HG03558 (cell line): Measurements from ENCODE around the gene MED27.

Source experiments
- ATAC-seq: cut with Tn5 transposase; IDR thresholded peaks from one replicate; pipeline ENCODE4 v1.9.1; 2021; ENCODE audit warnings: moderate number of reproducible peaks; ENCODE audit not compliant: unreplicated experiment; ENCODE audit errors: extremely low read depth

MED27 gene

DNA sequence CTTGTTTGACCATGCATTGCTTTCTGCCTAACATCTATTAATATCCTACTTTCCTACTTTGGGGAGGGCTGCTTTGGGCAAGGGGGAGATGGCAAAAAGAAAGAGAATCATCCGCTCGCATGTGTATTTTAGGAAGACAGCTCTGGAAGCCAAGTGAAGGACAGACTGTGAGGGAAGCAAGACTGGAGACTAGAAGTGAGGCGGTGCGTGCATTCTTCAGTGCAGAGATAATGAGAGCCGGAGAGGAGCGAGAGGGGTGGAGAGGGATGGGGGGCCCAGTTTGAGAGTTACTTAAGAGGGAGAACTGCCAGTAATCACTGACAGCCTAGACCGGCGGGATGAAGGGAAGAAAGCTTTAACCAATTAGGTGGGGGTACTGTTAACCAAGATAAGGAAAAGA lies 188.1 kb downstream of the MED27 start:
- ATAC-seq = no peak

GRCh38 chr9:131889437-131890251 lies 190.0 kb downstream of the MED27 start:
- ATAC-seq = no peak

DNA sequence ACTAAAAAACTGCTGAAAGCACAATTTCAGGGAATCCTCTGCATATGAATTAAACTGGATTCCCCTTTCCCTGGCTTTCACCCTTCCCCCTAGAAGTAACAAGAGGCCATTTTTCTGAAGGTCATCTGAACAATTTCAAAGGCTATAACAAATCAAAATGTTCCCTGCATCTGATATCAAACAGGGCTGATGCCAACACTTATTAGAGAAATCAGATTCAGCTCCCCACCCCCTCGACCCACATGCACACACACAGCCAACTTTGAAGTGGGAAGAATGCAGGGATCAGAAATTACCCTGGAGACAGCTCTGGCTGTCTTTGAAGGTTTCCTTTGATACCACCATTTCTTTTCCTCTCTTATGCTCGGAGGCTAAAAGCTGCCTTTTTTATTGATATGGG lies 190.7 kb downstream of the MED27 start:
- no peak for ATAC-seq

GRCh38 chr9:131887680-131888079 lies 192.0 kb downstream of the MED27 start:
- ATAC-seq = no peak

DNA sequence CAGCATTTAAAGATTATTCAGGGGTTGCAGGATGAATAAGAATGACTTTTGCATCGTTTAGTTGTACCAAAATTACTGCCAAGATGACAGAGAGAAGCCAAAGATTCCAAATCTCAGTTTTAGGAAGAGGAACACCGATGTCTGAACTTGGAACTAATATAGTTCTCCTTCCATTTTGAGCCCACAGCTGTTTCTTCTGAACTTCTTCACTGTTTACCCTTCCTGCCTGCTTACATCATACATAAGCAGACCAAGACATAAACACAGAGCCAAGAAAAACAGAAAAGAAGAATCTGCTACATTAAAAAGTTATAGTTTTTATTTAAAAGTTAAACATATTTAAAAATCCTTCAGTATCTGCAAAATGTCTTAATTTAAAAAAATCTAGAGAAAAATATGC lies 192.8 kb downstream of the MED27 start:
- no peak for ATAC-seq

DNA sequence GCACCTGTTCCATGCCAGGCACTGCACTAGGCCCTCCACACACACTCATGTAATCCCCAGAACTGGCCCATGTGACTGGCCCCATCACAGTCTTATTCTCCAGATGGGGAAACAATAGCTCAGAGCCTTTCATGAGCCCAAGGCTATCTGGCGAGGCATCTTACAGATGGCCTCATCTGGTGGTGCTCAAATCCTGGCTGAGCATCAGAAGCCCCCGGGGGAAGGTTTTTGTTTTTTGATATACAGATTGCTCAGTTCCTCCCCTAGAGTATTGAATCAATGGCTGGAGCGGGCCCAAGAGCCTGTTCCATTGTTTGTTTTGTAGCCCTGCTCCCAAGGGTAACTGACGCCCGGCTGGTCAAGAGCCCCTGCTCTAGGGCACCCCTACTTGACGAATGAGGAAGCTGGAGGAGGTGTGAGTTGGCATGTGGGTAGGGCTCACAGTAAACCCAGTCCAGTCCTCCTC lies 194.5 kb downstream of the MED27 start:
- no peak for ATAC-seq

DNA sequence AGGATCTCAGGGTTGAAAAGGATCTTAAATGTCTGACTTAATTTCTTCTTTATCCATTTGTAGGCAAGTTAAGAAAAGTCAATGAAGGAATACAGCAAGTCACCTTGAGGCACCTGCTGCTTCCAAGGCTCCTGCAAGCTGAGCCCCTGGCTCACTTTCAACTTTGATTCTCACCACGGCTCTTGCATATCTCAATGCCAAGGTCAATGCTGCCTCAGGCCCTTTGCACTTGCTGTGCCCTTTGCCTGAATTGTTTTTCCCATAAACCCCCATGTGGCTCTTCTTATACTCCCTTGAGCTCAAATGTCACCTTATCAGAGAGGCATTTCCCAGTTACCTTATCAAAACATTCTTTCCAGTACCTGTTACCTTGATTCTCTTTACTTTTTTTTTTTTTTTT lies 195.4 kb downstream of the MED27 start:
- no peak for ATAC-seq

GRCh38 chr9:131880833-131881583 lies 198.7 kb downstream of the MED27 start:
- ATAC-seq = no peak

- ATAC-seq = no peak
These were observed 199.8 kb downstream of the MED27 start for GRCh38 chr9:131879911-131880290.

DNA sequence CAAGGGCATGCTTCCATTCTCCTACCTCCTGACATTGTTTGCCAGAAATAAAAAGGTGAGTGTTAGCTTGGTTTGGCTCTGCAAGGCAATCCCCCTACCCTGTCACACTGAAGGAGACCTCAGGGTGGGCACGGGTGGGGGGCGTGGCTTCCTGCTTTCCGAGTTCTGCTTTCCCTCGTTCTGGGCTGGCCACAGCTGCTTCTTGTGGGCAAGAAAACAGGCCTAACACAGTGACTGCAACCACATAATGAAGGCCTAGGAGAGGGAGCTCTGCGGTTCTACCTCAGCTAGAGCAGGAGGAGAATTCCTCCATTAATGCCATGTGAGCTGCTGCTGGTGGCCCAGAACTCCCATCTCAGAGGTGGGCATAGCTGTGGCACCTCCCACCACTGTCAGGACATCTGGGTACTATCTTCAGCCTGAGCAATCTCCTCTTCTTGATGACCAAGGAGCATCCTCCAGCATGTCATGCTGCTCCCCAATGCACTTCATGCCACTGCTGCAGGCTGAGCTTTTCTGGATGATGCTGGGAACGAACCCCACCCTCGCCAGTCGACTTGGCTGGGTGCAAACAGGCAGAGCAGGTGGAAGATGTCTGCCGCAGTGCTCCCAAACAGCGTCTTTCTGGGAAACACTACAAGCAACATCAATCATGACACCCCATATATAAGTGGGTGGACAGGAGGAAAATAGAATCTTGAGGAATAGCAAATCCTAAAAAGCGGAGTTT lies 200.3 kb downstream of the MED27 start:
- ATAC-seq = no peak

- ATAC-seq = no peak
These were observed 203.2 kb downstream of the MED27 start for GRCh38 chr9:131876486-131876885.

DNA sequence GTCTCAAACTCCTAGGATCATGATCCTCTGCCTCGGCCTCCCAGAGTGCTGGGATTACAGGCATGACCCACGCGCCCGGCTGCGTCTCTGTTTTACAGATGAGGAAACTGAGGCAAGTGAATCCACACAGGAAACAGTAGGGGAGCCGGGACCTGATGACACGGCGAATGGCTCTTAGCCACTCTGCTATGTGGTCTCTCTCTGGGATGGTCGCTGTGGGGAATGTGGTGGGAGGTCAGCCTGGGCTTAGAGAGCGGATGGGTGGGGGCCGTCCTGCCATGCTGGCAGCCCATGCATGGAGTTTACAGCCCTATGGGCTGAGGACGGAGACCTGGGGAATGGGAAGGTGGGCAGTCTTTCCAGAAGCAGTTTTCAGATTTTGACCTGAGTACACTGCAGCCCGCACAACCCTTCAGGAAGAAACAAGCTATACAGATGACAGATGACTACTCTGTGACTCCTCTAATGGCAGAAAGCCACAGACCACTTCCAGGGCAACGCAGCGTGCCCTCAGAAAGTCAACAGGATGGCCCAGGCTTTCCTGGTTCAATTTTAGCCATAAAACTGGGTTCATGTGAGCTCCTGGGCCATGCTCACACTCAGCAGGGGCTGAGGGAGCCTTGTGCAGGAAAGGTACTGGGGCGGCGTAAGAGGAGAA lies 203.7 kb downstream of the MED27 start:
- no peak for ATAC-seq

- no peak for ATAC-seq
These were observed 204.6 kb downstream of the MED27 start for GRCh38 chr9:131874916-131875670.

- ATAC-seq = no peak
These were observed 205.2 kb downstream of the MED27 start for GRCh38 chr9:131874447-131874846.

DNA sequence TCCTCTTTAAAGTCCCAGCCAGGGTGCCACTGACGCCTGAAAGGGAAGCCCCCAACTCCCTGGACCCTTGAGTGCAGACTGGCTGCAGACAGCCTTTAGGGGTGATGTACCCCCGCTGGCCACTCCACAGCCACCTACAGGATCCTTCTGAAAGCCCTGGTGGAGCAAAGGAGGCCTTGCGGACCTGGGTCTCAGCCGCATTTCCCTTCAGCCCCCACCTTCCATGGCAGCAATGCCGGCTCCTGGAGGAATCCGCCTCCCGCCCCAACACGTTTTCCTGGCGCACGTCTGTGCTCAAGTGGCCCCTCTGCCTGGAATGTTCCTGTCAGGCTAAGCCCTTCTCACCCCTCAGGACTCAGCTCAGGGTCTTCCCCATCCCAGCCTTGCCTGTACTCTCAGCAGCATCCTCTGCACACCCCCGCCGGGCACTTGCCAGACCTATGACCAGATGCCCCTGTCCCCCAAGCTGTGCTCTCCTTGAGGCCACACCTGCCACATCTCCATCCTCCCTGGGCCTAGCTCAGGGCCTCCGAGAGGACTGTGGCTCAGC lies 205.7 kb downstream of the MED27 start:
- no peak for ATAC-seq

DNA sequence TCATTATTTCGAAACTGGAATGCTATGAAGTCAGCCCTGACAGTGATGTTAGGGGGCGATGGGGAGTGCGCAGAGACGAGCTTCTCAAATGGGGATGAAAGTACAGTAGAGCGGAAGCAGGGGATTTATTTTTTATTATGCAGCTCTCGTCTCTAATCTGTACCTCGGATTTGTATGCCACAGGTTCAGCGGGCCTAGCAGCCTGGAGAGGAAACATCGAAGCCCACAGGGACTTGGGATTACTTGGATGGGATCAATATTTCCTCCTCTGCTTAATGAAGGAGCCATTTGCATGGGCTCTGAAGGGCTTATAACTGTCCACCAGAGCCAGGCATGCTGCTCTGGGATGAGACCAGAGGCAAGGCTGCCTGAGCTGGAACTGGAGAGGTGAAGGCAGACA lies 206.3 kb downstream of the MED27 start:
- no peak for ATAC-seq

- ATAC-seq = no peak
These were observed 207.0 kb downstream of the MED27 start for GRCh38 chr9:131872702-131873101.

DNA sequence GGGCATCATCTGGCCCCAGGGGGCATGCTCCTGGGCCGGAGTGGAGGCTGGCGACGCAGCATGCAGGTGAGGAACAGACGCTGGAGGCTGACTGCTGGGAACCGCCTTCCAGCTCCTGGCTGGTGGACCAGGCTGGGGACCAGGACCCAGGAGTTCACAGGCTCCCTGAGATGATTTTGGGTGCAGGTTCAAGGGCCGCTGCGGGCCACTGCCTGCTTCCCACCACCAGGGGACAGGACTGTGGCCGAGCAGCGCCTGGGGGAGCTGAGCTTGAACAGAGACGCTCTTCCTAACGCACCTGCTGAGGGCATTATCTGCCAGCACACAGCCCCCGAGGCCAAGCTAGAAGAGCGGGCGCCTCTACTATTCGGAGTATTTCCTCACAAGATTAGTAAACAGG lies 207.7 kb downstream of the MED27 start:
- ATAC-seq = no peak

DNA sequence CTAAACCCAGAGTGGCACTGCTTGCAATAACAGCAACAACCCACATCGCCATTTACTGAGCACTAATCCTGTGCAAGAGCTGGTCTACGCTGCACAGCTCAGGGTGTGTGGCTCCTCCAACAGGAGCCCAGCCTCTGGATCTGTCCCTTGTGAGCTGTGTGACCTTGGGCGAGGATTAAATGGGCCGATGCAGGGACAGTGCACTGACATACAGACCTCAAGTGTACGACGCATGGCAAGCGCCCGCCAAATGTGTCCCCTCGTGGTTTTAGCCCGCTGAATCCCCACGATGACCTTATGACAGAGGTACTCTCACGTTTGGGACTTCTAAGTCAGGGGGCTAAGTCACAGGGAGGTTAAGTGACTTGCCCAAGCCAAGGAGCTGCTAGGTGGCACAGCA lies 209.5 kb downstream of the MED27 start:
- ATAC-seq = no peak
